ENCODE measurements around the gene ARHGEF19.

- no peak for TF ChIP-seq EZH2 (IDR thresholded peaks at IDR 0.05; ENCODE audit: insufficient read depth, poor library complexity, severe bottlenecking)
- no peak for TF ChIP-seq EZH2phosphoT487 (IDR thresholded peaks at IDR 0.05; ENCODE audit: insufficient read depth, low read depth)
Observed at GRCh38 chr1:16198444-16199156, 13.9 kb downstream of the ARHGEF19 start.

Measured in GM23248 (cell line).